Heart right ventricle (tissue), 16 donors: ENCODE results near the gene KCNQ1. TPM values are rescaled to one million over a fixed set of nuclear protein-coding genes. Genes with fewer than 3 reads are reported as not detected.

ENCODE experiments used
- ATAC-seq, 8 donors: fragments of 200-7000 bp; cut with Tn5 transposase; one replicate each; pipeline ENCODE4 v1.9.1; 2020; ENCODE audit warnings: mild to moderate bottlenecking in 8 of 8, moderate library complexity in 8 of 8, moderate number of reproducible peaks in 1 of 8
- DNase-seq, 2 donors: peaks; one replicate each; pipeline ENCODE4 v3.0.0-alpha.2; 2020
- H3K27ac ChIP-seq, 10 donors: fragments of 200-600 bp; sonication (generic) in 2 of 10; one replicate each; pipeline versions ENCODE4 v1.5.0 to v1.8.0; 2020 to 2022; ENCODE audit warnings: mild to moderate bottlenecking in 3 of 10
- H3K27me3 ChIP-seq, 7 donors: fragments of 200-600 bp; one replicate each; pipeline ENCODE4 v1.8.0; 2021 to 2022; ENCODE audit warnings: mild to moderate bottlenecking in 2 of 7
- H3K36me3 ChIP-seq, 9 donors: fragments of 200-600 bp; sonication (generic) in 1 of 9; one replicate each; pipeline versions ENCODE4 v1.5.0 to v1.8.0; 2020 to 2022; ENCODE audit warnings: mild to moderate bottlenecking in 2 of 9
- H3K4me1 ChIP-seq, 9 donors: fragments of 200-600 bp; sonication (generic) in 1 of 9; one replicate each; pipeline versions ENCODE4 v1.5.0 to v1.8.0; 2020 to 2022; ENCODE audit warnings: mild to moderate bottlenecking in 4 of 9
- H3K4me3 ChIP-seq, 10 donors: fragments of 200-600 bp; sonication (generic) in 2 of 10; one replicate each; pipeline versions ENCODE4 v1.5.0 to v1.8.0; 2020 to 2022; ENCODE audit warnings: mild to moderate bottlenecking in 7 of 10, moderate library complexity in 2 of 10
- H3K9me3 ChIP-seq, 11 donors: fragments of 200-600 bp in 10 of 11; sonication (generic) in 2 of 11; one replicate each; pipeline versions ENCODE4 v1.5.0 to v1.8.0; 2013 to 2022; ENCODE audit warnings: mild to moderate bottlenecking in 2 of 11, control low read depth in 1 of 11, moderate library complexity in 1 of 11
- CTCF ChIP-seq, 9 donors: fragments of 200-600 bp; sonication (generic) in 2 of 9; IDR thresholded peaks; one replicate each; pipeline versions ENCODE4 v1.5.0 to v1.8.0; 2021 to 2022; ENCODE audit warnings: antibody characterized with exemption in 9 of 9, mild to moderate bottlenecking in 5 of 9, moderate library complexity in 1 of 9
- WGBS, 2 donors: extraction: QIAGEN DNeasy Blood & Tissue Kit; methylation state at CpG; one replicate each; pipeline ENCODE4 v1.1.7; 2013; ENCODE audit warnings: inconsistent platforms in 1 of 2; 5-methylcytosine and 5-hydroxymethylcytosine counted together
- intact Hi-C, 10 donors: fragments of 100-400 bp; cut with DNase I; formaldehyde crosslinking; loops; one replicate each; pipeline versions ENCODE4 v1.11.1 to v1.14.2; 2022
- polyA plus RNA-seq, 2 donors: library from polyadenylated mRNA; stranded (reverse); fragments of 200-250 nt; gene quantifications; one replicate each; pipeline ENCODE4 v1.2.3, GENCODE V29; 2013
- total RNA-seq, 10 donors: library from RNA; stranded (reverse); fragmentation: NEBNext Ultra II Directional in 3 of 10; extraction: Animal tissue kit (Norgen Biotek cat#: 25700) in 3 of 10; gene quantifications; one replicate each; pipeline versions ENCODE4 v1.2.1 to v1.2.4, GENCODE V29; 2021 to 2023
- donor health status: Arrhythmogenic right ventricular cardiomyopathy.
- donor health status: ischemic (EF 13 %, LVEDD 7.1; RV severe dilation, severe dysfunction).
- donor health status: healthy with polysubstance abuse.
- donor health status: DM: no; HTN: yes; CAD: no.
- donor health status: DM: no; HTN: no; CAD: no.
- donor health status: ischemic (EF 25% LVEDD 6.9; RV normal size, moderate dysfunction).
- donor health status: ischemic (EF 25% LVEDD 5.7; RV mildly dilated, moderate dysfunction).
- donor health status: healthy.
- donor health status: DM: yes; HTN: yes; CAD: no.
- donor health status: Ischemic cardiomyopathy.
- donor health status: ischemic (EF 35%, LVEDD 5.7; RV mildly dilated, moderate dysfunction).
- donor health status: nonischemic (EF 11% LVEDD 7.7; RV severe dilation, severe dysfunction).
- donor health status: DM: yes; HTN: yes; CAD: no.
- donor health status: PGD.
- donor health status: ischemic (EF 29% LVEDD 5.4; RV normal size, mild dysfunction).
- donor health status: nonischemic (EF 23%, LVEDD 6.1; RV moderate dilation, normal function).

KCNQ1 gene
- total and polyA plus RNA-seq, 12 donors, result 19.9 to 48.2 (median 33.7) TPM

DNA sequence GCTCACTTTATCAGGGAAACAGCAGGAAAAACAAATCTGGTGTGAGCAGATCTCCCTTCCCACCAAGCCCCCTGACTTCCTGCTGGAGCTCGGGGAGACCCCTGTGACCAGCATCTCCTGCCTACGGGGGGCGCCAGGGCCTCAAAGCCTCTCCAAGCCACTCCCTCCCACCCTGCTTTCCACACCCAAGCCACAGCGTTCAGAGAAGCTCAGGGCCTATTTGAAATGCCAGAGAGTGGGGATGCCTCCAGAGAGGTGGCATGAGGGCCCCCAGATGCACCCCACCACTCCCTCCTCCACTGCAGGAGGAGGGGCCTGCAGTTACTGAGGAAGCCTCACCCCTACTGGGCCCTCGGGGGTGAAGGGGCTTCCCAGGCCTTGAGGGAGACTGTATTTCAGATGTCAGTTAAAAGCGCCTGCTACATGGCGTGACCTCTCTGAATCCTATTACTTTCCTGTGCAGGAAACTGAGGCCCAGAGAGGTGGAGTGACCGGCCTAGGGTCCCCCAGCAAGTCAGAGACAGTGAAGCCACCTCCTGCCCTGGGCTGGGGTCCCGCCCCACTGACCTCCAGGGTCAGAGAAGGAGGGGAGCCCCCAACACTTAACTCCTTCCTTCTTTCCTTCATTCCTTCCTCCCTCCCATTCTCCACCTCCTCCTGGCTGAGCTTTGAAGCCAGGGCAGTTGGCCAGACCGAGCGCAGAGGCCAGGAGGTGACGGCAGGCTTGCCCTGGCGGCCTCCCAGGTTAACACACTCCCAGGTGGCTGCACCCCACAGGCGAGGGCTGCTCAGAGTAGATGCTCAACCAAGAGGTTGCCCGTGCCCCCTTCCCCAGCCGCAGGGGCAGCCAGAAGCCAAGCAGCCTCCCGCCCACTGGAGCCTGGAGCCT is 446.8 kb downstream of the KCNQ1 start:
- Histone ChIP-seq H3K27me3 (peaks cover 0 to 5% (median 0%) of the 10 kb centered on the region in 7 donors), H3K4me1 (peaks cover 6 to 44% (median 36%) of the 10 kb centered on the region in 9 donors), H3K4me3 (peak overlapping the region in 9 of 10 donors; percentile 41 to 63 (median 58)), H3K27ac (peak overlapping the region in 8 of 10 donors; percentile 25 to 89 (median 73)), H3K36me3 (no peaks in the 10 kb centered on the region), H3K9me3 (no peaks in the 10 kb centered on the region)
- intact Hi-C loops, result loop anchor here in 7 of 10 donors (2.0 to 10.0 kb wide), 7 partner anchors 359 to 697 kb away; partner anchors contain the start of genes C11orf21 (in 3 of the 7), TSPAN32 (in 3 of the 7) and KCNQ1 (in 1 of the 7)
- TF ChIP-seq CTCF (IDR thresholded peaks at IDR 0.05), result no peak
- 41 to 43% methylated on average over 17 of the region's 17 CpGs for WGBS, 2 donors
- ATAC-seq (peak in 2 of 8 donors; percentile 8 to 33), DNase-seq (peak; percentile 56 to 63)

GRCh38 chr11:2892215-2892966 is 447.6 kb downstream of the KCNQ1 start:
- Histone ChIP-seq H3K36me3 (no peaks in the 10 kb centered on the region), H3K27me3 (no peaks in the 10 kb centered on the region), H3K4me1 (peaks cover 6 to 42% (median 35%) of the 10 kb centered on the region in 9 donors), H3K9me3 (no peaks in the 10 kb centered on the region), H3K4me3 (peak overlapping the region in 9 of 10 donors; percentile 41 to 63 (median 58)), H3K27ac (peak overlapping the region in 9 of 10 donors; percentile 25 to 89 (median 71))
- ATAC-seq (peak; percentile 24 to 78 (median 64)), DNase-seq (peak; percentile 57 to 83)
- intact Hi-C loops, result loop anchor here in 7 of 10 donors (2.0 to 10.0 kb wide), 7 partner anchors 360 to 698 kb away; partner anchors contain the start of genes C11orf21 (in 3 of the 7), TSPAN32 (in 3 of the 7) and KCNQ1 (in 1 of the 7)
- TF ChIP-seq CTCF (IDR thresholded peaks at IDR 0.05), result peak; percentile 91 to 97 (median 93)
- 5 to 6% methylated on average over 34 of the region's 34 CpGs for WGBS, 2 donors

- peak in 1 of 9 donors; percentile 26 for TF ChIP-seq CTCF (IDR thresholded peaks at IDR 0.05)
Observed at GRCh38 chr11:2892967-2893528, 448.2 kb downstream of the KCNQ1 start.

More at GRCh38 chr11:2892967-2893528, 448.2 kb downstream of the KCNQ1 start:
- 54 to 56% methylated on average over 4 of the region's 4 CpGs for WGBS, 2 donors
- Histone ChIP-seq H3K27me3 (no peaks in the 10 kb centered on the region), H3K27ac (peak overlapping the region in 9 of 10 donors; percentile 21 to 89 (median 71)), H3K36me3 (no peaks in the 10 kb centered on the region), H3K4me3 (peak overlapping the region in 8 of 10 donors; percentile 41 to 63 (median 58)), H3K9me3 (no peaks in the 10 kb centered on the region), H3K4me1 (peaks cover 6 to 40% (median 31%) of the 10 kb centered on the region in 9 donors)
- intact Hi-C loops, result loop anchor here in 7 of 10 donors (2.0 to 10.0 kb wide), 7 partner anchors 360 to 698 kb away; partner anchors contain the start of genes C11orf21 (in 3 of the 7), TSPAN32 (in 3 of the 7) and KCNQ1 (in 1 of the 7)
- DNase-seq, result no peak
- no peak for ATAC-seq
